IPS-15b (cell line): ENCODE data around the gene GAP43.
"Not testable (repeated sequence)": the region's sequence is repeated elsewhere in the genome, so short reads cannot be mapped to it uniquely, and the experiment has no call there.

ENCODE experiments used
- H3K27me3 ChIP-seq: one replicate; pipeline ENCODE4 v1.6.1; 2013; ENCODE audit warnings: low read length; ENCODE audit not compliant: control insufficient read depth, insufficient read depth
- H3K36me3 ChIP-seq: one replicate; pipeline ENCODE4 v1.6.1; 2013; ENCODE audit warnings: low read length; ENCODE audit not compliant: control insufficient read depth, insufficient read depth
- H3K4me1 ChIP-seq: one replicate; pipeline ENCODE4 v1.6.1; 2013; ENCODE audit warnings: mild to moderate bottlenecking, low read length; ENCODE audit not compliant: control insufficient read depth, insufficient read depth
- H3K4me3 ChIP-seq: one replicate; pipeline ENCODE4 v1.5.1; 2013; ENCODE audit warnings: low read depth, low read length
- H3K9ac ChIP-seq: one replicate; pipeline ENCODE4 v1.6.1; 2013; ENCODE audit warnings: low read depth, mild to moderate bottlenecking, low read length
- H3K9me3 ChIP-seq: one replicate; pipeline ENCODE4 v1.6.1; 2013; ENCODE audit warnings: mild to moderate bottlenecking, low read length; ENCODE audit not compliant: control insufficient read depth, insufficient read depth

Gene GAP43

DNA sequence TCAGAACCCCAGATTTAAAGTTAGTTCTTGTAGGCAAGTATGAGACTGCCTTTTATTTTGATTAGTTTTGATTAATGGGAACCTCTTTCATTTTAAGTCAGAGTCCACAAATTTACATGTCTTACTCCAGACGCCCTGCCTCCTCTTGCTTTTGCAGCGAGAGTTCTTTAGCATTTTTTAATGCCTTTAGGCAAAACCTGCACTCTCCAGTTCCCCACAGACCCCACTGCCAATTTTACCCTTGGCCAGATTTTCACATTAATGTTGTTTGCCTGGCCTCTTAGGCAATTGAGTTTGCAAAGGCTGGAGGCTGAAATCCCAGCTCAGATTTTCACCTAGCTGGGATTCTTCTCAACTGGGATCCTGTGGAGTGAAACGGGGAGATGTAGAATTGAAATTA, 85.8 kb downstream of the GAP43 start:
- Histone ChIP-seq H3K36me3 (no peaks in the 10 kb centered on the region), H3K4me1 (peaks cover 10% of the 10 kb centered on the region), H3K27me3 (no peaks in the 10 kb centered on the region), H3K9ac (no peak overlapping the region), H3K9me3 (no peaks in the 10 kb centered on the region), H3K4me3 (no peak overlapping the region)

DNA sequence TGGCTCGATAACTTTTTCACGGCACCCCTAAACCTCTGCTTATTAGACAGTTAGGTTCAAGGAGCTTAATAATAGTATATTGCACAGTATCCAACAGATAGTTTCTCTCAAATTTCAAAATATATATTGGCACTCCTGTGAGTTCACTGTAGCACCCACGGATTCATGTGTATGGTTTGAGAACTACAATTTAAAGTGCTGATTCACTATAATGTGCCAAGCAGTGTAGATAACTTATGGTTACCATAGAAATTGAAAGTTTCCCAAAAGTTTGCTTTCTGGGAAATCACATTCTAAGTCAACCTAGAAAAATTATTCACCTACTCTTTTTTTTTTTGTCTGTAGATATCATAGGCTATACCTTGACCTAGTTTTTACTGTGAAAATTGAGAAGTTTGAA, 86.6 kb downstream of the GAP43 start:
- H3K9ac ChIP-seq, result no peak overlapping the region
- H3K4me1 ChIP-seq, result peaks cover 10% of the 10 kb centered on the region
- H3K9me3 ChIP-seq, result no peaks in the 10 kb centered on the region
- no peaks in the 10 kb centered on the region for H3K27me3 ChIP-seq
- no peak overlapping the region for H3K4me3 ChIP-seq
- H3K36me3 ChIP-seq, result no peaks in the 10 kb centered on the region

DNA sequence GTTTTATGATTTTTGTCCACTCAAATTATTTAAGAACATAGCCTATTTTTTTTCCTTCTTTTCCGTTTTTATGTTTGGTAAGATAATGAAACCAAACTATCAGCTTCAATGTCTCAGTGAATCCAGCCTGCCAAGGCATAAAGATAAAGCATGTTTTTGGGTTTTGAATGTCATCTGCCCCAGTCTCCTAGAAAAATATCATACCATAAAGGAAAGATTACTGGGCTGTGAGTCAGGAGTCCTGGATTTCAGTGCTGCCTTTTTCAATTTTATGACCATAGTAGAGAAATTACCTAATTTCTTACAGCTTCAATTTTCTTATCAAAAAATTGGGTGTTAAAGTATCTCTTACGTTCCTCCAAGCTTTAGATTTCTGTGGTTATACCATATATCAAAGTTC, 87.5 kb downstream of the GAP43 start:
- peaks cover 6% of the 10 kb centered on the region for H3K4me1 ChIP-seq
- no peak overlapping the region for H3K4me3 ChIP-seq

DNA sequence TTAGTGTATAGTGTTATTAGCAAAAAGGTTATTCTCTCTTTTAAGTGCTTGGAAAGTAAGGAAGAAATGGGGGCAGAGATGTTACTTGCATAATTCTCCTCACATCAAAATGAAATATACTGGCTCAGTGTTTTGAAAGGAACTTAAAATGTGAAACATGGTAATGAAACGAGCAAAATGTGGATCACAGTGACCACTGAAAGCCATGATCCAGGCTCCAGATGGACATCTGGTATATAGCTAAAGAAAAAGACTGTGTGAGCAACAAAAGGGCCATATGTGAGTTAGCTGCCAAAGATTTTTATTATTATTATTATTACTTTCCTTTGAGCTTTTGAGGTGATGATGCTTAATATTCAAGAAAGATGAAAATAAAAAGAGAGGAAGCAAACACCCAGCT, 89.6 kb downstream of the GAP43 start:
- H3K36me3 ChIP-seq, result no peaks in the 10 kb centered on the region
- H3K4me1 ChIP-seq, result peaks cover 3% of the 10 kb centered on the region
- H3K9me3 ChIP-seq, result no peaks in the 10 kb centered on the region

More for the DNA sequence above, 87.5 kb downstream of the GAP43 start:
- H3K27me3 ChIP-seq, result no peaks in the 10 kb centered on the region
- H3K9me3 ChIP-seq, result no peaks in the 10 kb centered on the region
- no peak overlapping the region for H3K9ac ChIP-seq
- no peaks in the 10 kb centered on the region for H3K36me3 ChIP-seq

DNA sequence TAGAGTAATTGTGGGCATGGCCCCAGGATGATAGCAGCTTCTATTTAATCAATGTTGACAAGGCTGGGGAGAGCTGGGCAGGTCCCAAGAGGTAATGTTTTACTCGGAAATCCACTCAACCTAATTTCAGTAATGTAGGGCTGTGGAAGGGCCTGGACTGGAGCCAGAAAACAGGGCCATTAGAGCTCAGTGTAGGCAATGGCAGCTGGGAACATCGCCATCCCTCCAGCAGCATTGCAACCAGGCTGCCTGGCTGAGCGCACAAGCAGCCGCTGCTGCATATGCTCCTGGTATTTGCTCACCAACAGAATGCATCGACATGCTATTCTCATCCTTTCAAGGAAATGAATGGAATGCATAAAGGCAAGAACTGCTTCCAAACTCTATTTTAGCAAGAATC, 90.0 kb downstream of the GAP43 start:
- Histone ChIP-seq H3K9me3 (no peaks in the 10 kb centered on the region), H3K9ac (no peak overlapping the region), H3K36me3 (no peaks in the 10 kb centered on the region), H3K4me3 (no peak overlapping the region), H3K4me1 (peaks cover 3% of the 10 kb centered on the region), H3K27me3 (no peaks in the 10 kb centered on the region)

More for the DNA sequence above, 89.6 kb downstream of the GAP43 start:
- no peak overlapping the region for H3K4me3 ChIP-seq
- no peaks in the 10 kb centered on the region for H3K27me3 ChIP-seq
- no peak overlapping the region for H3K9ac ChIP-seq

DNA sequence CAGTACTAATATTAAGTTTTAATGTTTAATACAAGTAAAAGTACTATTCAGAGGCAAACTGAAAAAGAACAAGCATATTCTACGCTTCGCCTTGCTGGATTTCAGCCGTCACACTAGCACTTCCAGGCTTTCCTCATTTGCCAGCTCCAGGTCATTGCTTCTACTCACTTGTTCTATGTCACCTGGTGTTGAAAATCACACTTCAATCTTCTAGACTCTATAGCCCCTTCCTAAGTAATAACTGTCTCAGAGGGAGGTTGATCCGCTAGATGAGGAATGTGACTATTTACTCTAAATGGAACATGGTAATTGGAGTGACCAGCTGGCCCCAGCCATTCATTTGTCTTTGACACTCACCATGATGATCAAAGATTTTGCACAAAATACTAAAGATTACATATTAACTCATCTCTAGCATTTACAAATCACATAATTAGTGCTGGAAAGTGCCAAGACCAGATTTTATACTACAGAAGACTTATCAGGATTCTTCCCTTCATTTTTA, 92.0 kb downstream of the GAP43 start:
- no peaks in the 10 kb centered on the region for H3K36me3 ChIP-seq
- no peak overlapping the region for H3K4me3 ChIP-seq
- H3K4me1 ChIP-seq, result peaks cover 3% of the 10 kb centered on the region
- H3K9me3 ChIP-seq, result no peaks in the 10 kb centered on the region
- no peak overlapping the region for H3K9ac ChIP-seq
- no peaks in the 10 kb centered on the region for H3K27me3 ChIP-seq

DNA sequence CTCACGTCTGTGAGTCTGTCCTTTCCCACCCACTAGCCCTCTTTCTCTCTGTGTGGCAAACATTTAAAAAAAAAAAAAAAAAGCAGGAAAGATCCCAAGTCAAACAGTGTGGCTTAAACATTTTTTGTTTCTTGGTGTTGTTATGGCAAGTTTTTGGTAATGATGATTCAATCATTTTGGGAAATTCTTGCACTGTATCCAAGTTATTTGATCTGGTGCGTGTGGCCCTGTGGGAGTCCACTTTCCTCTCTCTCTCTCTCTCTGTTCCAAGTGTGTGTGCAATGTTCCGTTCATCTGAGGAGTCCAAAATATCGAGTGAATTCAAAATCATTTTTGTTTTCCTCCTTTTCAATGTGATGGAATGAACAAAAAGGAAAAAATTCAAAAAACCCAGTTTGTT, 97.7 kb downstream of the GAP43 start:
- no peak overlapping the region for H3K4me3 ChIP-seq
- no peaks in the 10 kb centered on the region for H3K9me3 ChIP-seq
- no peaks in the 10 kb centered on the region for H3K36me3 ChIP-seq
- no peaks in the 10 kb centered on the region for H3K27me3 ChIP-seq
- H3K9ac ChIP-seq, result no peak overlapping the region
- no peaks in the 10 kb centered on the region for H3K4me1 ChIP-seq

DNA sequence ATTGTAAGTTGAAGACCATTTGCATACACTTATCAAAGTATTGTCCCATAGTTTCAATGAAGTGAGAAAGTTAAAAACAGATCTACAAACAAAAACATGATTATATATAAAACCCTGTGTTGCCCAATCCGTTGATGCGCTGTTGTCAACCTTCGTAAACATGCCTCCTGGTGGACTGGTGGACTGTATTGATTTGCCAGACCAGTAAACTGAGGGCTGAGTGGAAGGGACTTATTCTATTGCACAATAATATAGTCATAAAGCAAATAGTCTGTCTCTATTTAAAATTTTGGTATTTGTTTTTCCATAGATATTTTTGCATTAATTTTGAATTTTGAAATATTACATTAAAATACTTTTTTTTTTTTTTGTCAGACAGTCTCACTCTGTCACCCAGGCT, 102.5 kb downstream of the GAP43 start:
- H3K36me3 ChIP-seq, result no peaks in the 10 kb centered on the region
- no peaks in the 10 kb centered on the region for H3K27me3 ChIP-seq
- H3K4me1 ChIP-seq, result peaks cover 5% of the 10 kb centered on the region
- no peak overlapping the region for H3K4me3 ChIP-seq
- no peaks in the 10 kb centered on the region for H3K9me3 ChIP-seq
- no peak overlapping the region for H3K9ac ChIP-seq

DNA sequence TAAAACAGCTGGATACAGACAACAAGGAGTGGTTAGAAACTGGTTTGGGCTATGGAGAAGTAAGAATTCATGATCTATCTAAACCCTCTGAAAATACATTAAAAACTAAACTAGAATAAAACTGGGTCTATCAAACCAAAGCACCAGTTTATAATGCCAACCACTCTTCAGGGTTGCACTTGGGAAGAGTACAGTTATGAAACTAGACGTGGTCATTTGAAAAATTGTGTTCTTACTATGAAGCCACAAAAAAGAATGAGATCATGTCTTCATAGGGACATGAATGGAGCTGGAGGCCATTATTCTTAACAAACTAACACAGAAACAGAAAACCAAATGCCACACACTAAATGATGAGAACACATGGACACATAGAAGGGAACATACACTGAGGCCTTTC, 103.8 kb downstream of the GAP43 start:
- no peak overlapping the region for H3K9ac ChIP-seq
- no peak overlapping the region for H3K4me3 ChIP-seq
- no peaks in the 10 kb centered on the region for H3K36me3 ChIP-seq
- no peaks in the 10 kb centered on the region for H3K27me3 ChIP-seq
- H3K4me1 ChIP-seq, result peaks cover 5% of the 10 kb centered on the region
- no peaks in the 10 kb centered on the region for H3K9me3 ChIP-seq

DNA sequence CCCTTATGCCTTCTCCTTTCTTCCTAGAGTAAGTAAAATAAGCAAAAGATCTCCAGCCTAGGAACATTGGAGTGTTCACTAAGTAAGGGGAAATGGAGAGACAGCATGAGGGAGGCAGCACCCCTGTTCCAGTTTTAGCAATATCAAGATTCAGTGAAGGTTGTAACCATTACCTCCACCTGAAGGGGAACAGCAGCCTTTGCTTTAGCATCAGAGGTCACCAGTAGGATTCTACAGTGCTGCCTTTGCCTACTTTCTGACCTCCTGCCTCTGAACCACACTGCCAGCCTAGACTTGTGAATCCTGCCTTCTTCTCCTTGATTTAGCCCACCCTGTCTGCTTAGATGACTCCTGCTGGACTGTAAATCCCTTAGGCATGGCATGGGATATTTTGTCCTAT, 104.7 kb downstream of the GAP43 start:
- H3K36me3 ChIP-seq, result no peaks in the 10 kb centered on the region
- no peaks in the 10 kb centered on the region for H3K9me3 ChIP-seq
- H3K27me3 ChIP-seq, result no peaks in the 10 kb centered on the region
- H3K9ac ChIP-seq, result no peak overlapping the region
- H3K4me1 ChIP-seq, result peaks cover 5% of the 10 kb centered on the region
- H3K4me3 ChIP-seq, result no peak overlapping the region

DNA sequence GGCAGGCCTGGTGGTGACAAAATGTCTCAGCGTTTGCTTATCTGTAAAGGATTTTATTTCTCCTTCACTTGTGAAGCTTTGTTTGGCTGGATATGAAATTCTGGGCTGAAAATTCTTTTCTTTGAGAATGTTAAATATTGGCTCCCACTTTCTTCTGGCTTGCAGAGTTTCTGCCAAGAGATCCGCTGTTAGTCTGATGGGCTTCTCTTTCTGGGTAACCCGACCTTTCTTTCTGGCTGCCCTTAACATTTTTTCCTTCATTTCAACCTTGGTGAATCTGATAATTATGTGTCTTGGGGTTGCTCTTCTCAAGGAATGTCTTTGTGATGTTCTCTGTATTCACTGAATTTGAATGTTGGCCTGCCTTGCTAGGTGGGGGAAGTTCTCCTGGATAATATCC, 113.0 kb downstream of the GAP43 start:
- not testable (repeated sequence) for H3K9me3 ChIP-seq, H3K27me3 ChIP-seq, H3K36me3 ChIP-seq, H3K4me3 ChIP-seq, H3K4me1 ChIP-seq, H3K9ac ChIP-seq

DNA sequence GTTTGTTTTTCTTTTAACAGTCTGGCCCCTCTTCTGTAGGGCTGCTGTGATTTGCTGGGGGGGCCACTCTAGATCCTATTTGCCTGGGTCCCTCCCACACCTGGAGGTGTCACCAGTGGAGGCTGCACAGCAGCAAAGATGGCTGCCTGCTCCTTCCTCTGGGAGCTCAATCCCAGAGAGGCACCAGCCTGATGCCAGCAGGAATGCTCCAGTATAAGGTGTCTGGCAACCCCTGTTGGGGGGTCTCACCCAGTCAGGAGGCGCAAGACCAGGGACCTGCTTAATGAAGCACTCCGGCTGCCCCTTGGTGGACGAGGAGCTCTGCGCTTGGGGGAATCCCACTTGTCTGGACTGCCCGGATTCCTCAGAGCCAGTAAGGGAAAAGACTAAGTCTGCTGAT, 118.3 kb downstream of the GAP43 start:
- Histone ChIP-seq H3K36me3 (no peaks in the 10 kb centered on the region), H3K4me3 (no peak overlapping the region), H3K4me1 (no peaks in the 10 kb centered on the region), H3K9me3 (no peaks in the 10 kb centered on the region), H3K9ac (no peak overlapping the region), H3K27me3 (no peaks in the 10 kb centered on the region)

DNA sequence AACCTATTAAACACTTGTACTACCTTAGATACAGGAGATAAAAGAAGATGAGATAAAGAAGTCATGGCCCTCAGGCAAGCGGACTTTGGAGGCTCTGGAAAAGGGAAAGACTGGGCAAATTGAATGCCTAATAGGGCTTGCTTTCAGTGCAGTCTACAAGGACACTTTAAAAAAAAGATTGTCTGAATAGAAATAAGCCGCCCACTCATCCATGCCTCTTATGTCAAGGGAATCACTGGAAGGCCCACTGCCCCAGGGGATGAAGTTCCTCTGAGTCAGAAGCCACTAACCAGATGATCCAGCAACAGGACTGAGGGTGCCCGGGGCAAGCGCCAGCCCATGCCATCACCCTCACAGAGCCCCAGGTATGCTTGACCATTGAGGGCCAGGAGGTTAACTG, 121.2 kb downstream of the GAP43 start:
- H3K36me3 ChIP-seq, H3K4me1 ChIP-seq, H3K9ac ChIP-seq, H3K27me3 ChIP-seq, H3K9me3 ChIP-seq, H3K4me3 ChIP-seq: not testable (repeated sequence)
